Pancreas (tissue), 10 donors: Measurements from ENCODE around the gene PIP5K1B. TPM values are rescaled to one million over a fixed set of nuclear protein-coding genes. Genes with fewer than 3 reads are reported as not detected.
A peak's percentile ranks its signal among the peaks of the same experiment; 100 is the strongest.
"Not testable (repeated sequence)": the region's sequence is repeated elsewhere in the genome, so short reads cannot be mapped to it uniquely, and the experiment has no call there.

Experiments
- ATAC-seq, 4 donors: fragments of 200-7000 bp; cut with Tn5 transposase; one replicate each; pipeline versions ENCODE4 v1.8.0 to v1.9.1; 2020; ENCODE audit warnings: mild to moderate bottlenecking in 4 of 4, moderate library complexity in 4 of 4
- DNase-seq, 6 donors: peaks; one replicate each; pipeline ENCODE4 v3.0.0-alpha.2; 2020
- FAIRE-seq: peaks from 2 replicates; lab custom pipeline; 2012; peaks lifted over from hg19 to GRCh38; lab: Jason Lieb, UNC
- H3K27ac ChIP-seq, 4 donors: fragments of 200-600 bp; sonication (generic); 1 replicate in 3 of 4; 2 replicates in 1 of 4; pipeline versions ENCODE4 v1.5.0 to v1.8.0; 2020
- H3K27me3 ChIP-seq, 4 donors: fragments of 200-600 bp; one replicate each; pipeline ENCODE4 v1.8.0; 2021
- H3K36me3 ChIP-seq, 3 donors: fragments of 200-600 bp; sonication (generic) in 1 of 3; one replicate each; pipeline versions ENCODE4 v1.5.0 to v1.8.0; 2020 to 2021
- H3K4me1 ChIP-seq, 3 donors: fragments of 200-600 bp; one replicate each; pipeline ENCODE4 v1.8.0; 2021
- H3K4me3 ChIP-seq, 4 donors: fragments of 200-600 bp; sonication (generic) in 2 of 4; one replicate each; pipeline versions ENCODE4 v1.5.0 to v1.8.0; 2020 to 2021
- H3K9me3 ChIP-seq, 4 donors: fragments of 200-600 bp; one replicate each; pipeline ENCODE4 v1.8.0; 2021
- WGBS, 2 donors: extraction: QIAGEN DNeasy Blood & Tissue Kit; methylation state at CpG; one replicate each; pipeline ENCODE4 v1.1.7; 2013; 5-methylcytosine and 5-hydroxymethylcytosine counted together
- intact Hi-C, 3 donors: fragments of 100-400 bp; cut with DNase I; formaldehyde crosslinking; loops; one replicate each; pipeline versions ENCODE4 v1.11.1 to v1.14.2; 2022
- polyA plus RNA-seq, 2 donors: library from polyadenylated mRNA; stranded (reverse); fragments of 200-250 nt; gene quantifications; one replicate each; pipeline ENCODE4 v1.2.3, GENCODE V29; 2013
- total RNA-seq, 6 donors: library from RNA; stranded (reverse); fragmentation: NEBNext Ultra II Directional in 4 of 6; extraction: Animal tissue kit (Norgen Biotek cat#: 25700) in 4 of 6; gene quantifications; one replicate each; pipeline versions ENCODE4 v1.2.1 to v1.2.4, GENCODE V29; 2021 to 2023
- TF ChIP-seq, protein P1 (sequence below), 4 donors: fragments of 200-600 bp; sonication (generic) in 3 of 4; IDR thresholded peaks; one replicate each; pipeline versions ENCODE4 v1.5.0 to v1.8.0; 2021; ENCODE audit warnings: antibody characterized with exemption in 4 of 4
- donor health status: healthy with polysubstance abuse.
- donor health status: DM: no; HTN: no; CAD: no; lungs with moderate emphysema.
- donor health status: DM: no; HTN: no; CAD: no.
- donor health status: control.
- donor health status: control.
- donor health status: Bipolar disorder and iron deficiency.
- donor health status: DM: yes; HTN: yes; CAD: no.
- donor health status: DM: no; HTN: no; CAD: no.
- donor health status: DM: no; HTN: no; CAD: no.
- donor health status: DM: yes; HTN: yes; CAD: no.

The PIP5K1B gene
- total and polyA plus RNA-seq, 8 donors, result 1.3 to 6.9 (median 6.2) TPM

GRCh38 chr9:68698943-68699509 is 6.0 kb upstream of the PIP5K1B start:
- 84 to 89% methylated on average over 6 of the region's 6 CpGs for WGBS, 2 donors
- DNase-seq (no peak), ATAC-seq (no peak), FAIRE-seq (no peak)
- H3K4me1 ChIP-seq, result no peaks in the 10 kb centered on the region
- no peak overlapping the region for H3K4me3 ChIP-seq
- H3K27ac ChIP-seq, result no peak overlapping the region
- no peaks in the 10 kb centered on the region for H3K36me3 ChIP-seq
- intact Hi-C loops, result no loop called here
- TF ChIP-seq, protein P1, sequence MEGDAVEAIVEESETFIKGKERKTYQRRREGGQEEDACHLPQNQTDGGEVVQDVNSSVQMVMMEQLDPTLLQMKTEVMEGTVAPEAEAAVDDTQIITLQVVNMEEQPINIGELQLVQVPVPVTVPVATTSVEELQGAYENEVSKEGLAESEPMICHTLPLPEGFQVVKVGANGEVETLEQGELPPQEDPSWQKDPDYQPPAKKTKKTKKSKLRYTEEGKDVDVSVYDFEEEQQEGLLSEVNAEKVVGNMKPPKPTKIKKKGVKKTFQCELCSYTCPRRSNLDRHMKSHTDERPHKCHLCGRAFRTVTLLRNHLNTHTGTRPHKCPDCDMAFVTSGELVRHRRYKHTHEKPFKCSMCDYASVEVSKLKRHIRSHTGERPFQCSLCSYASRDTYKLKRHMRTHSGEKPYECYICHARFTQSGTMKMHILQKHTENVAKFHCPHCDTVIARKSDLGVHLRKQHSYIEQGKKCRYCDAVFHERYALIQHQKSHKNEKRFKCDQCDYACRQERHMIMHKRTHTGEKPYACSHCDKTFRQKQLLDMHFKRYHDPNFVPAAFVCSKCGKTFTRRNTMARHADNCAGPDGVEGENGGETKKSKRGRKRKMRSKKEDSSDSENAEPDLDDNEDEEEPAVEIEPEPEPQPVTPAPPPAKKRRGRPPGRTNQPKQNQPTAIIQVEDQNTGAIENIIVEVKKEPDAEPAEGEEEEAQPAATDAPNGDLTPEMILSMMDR (IDR thresholded peaks at IDR 0.05), result no peak
- H3K27me3 ChIP-seq, result no peaks in the 10 kb centered on the region
- H3K9me3 ChIP-seq, result no peaks in the 10 kb centered on the region

- H3K27ac ChIP-seq, H3K36me3 ChIP-seq, DNase-seq, H3K4me3 ChIP-seq, H3K4me1 ChIP-seq, H3K27me3 ChIP-seq, FAIRE-seq, ATAC-seq, H3K9me3 ChIP-seq: not testable (repeated sequence)
- intact Hi-C loops, result loop anchor here in 1 of 3 donors (10.0 kb wide), 1 partner anchor 305 kb away; no protein-coding TSS in a partner anchor
- 74 to 84% methylated on average over 2 of the region's 2 CpGs for WGBS, 2 donors
These were observed 5.4 kb upstream of the PIP5K1B start for GRCh38 chr9:68699625-68700024.

DNA sequence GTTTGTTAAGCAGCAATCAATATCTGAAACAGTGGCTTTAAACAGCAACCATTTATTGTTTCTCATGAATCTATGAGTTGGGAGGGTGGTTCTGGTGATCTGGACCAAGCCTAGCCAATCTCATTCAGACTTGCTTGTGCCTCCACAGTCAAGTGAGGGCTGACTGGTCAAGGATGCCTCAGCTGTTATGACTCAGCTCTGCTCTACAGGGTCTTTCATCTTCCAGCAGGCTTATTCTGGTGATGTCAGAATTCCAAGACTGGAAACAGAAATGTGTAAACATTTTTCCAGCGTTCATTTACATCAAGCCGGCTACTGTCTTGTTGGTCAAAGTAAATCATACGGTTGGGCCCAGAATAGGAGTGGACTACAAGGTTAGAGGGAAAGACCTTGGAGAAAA is 2.5 kb upstream of the PIP5K1B start:
- Histone ChIP-seq H3K27me3 (no peaks in the 10 kb centered on the region), H3K9me3 (no peaks in the 10 kb centered on the region), H3K4me1 (peaks cover 0 to 2% (median 0%) of the 10 kb centered on the region in 3 donors), H3K36me3 (no peaks in the 10 kb centered on the region), H3K27ac (no peak overlapping the region), H3K4me3 (no peak overlapping the region)
- intact Hi-C loops, result loop anchor here in 1 of 3 donors (10.0 kb wide), 1 partner anchor 302 kb away; no protein-coding TSS in a partner anchor
- ATAC-seq (no peak), FAIRE-seq (no peak), DNase-seq (no peak)
- 81 to 87% methylated on average over 3 of the region's 3 CpGs for WGBS, 2 donors
- TF ChIP-seq, protein P1 (IDR thresholded peaks at IDR 0.05), result no peak

DNA sequence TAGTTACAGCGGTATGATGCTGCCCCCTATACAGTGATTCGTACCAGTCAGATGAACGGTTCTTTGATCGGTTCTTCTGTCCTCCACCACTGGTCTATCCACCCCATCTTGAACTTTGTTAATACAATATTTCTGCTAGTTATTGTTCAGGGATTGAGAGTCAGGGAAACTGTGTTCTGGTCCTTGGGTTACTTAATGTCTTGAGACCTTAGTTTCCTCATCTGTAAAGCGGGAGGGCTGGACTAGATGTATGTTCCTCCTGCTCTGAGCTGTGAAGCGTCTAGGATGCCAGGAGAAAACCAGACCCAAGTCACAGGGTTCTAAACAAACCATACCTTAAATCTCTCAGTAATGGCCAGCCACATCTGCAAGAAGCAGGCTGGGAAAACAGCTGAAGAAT is 1.4 kb upstream of the PIP5K1B start:
- H3K36me3 ChIP-seq, result no peaks in the 10 kb centered on the region
- TF ChIP-seq, protein P1 (IDR thresholded peaks at IDR 0.05), result no peak
- H3K9me3 ChIP-seq, result no peaks in the 10 kb centered on the region
- intact Hi-C loops, result loop anchor here in 1 of 3 donors (10.0 kb wide), 1 partner anchor 301 kb away; no protein-coding TSS in a partner anchor
- DNase-seq (no peak), FAIRE-seq (no peak), ATAC-seq (no peak)
- H3K4me1 ChIP-seq, result peaks cover 0 to 2% (median 0%) of the 10 kb centered on the region in 3 donors
- H3K27ac ChIP-seq, result no peak overlapping the region
- H3K4me3 ChIP-seq, result no peak overlapping the region
- H3K27me3 ChIP-seq, result no peaks in the 10 kb centered on the region
- WGBS, 2 donors, result 84 to 89% methylated on average over 6 of the region's 6 CpGs

- H3K36me3 ChIP-seq, result no peaks in the 10 kb centered on the region
- intact Hi-C loops, result loop anchor here in 1 of 3 donors (10.0 kb wide), 1 partner anchor 300 kb away; no protein-coding TSS in a partner anchor
- H3K9me3 ChIP-seq, result no peaks in the 10 kb centered on the region
- ATAC-seq (no peak), DNase-seq (no peak), FAIRE-seq (no peak)
- peaks cover 0 to 2% (median 0%) of the 10 kb centered on the region in 3 donors for H3K4me1 ChIP-seq
- TF ChIP-seq, protein P1 (IDR thresholded peaks at IDR 0.05), result no peak
- peak overlapping the region; percentile 68 to 90 (median 76) for H3K27ac ChIP-seq
- 2% methylated on average over 11 of the region's 11 CpGs for WGBS, 2 donors
- peak overlapping the region; percentile 60 to 79 (median 70) for H3K4me3 ChIP-seq
- H3K27me3 ChIP-seq, result no peaks in the 10 kb centered on the region
These were observed 584 bp upstream of the PIP5K1B start for GRCh38 chr9:68704498-68704813.
